IPS DF 6.9 (cell line): Measurements from ENCODE around the gene CSN2.

ENCODE experiments used
- DNase-seq: peaks from one replicate; pipeline ENCODE4 v3.0.0-alpha.2; 2013; ENCODE audit warnings: low read depth, low spot score
- H3K27ac ChIP-seq: one replicate; pipeline ENCODE4 v1.5.1; 2013; ENCODE audit warnings: low read length, control low read depth
- H3K27me3 ChIP-seq: 2 replicates; pipeline ENCODE4 v1.6.1; 2013; ENCODE audit warnings: mild to moderate bottlenecking, low read length; ENCODE audit not compliant: control insufficient read depth, insufficient read depth
- H3K36me3 ChIP-seq: 2 replicates; pipeline ENCODE4 v1.6.1; 2013; ENCODE audit warnings: low read length; ENCODE audit not compliant: control insufficient read depth, insufficient read depth
- H3K4me1 ChIP-seq: 2 replicates; pipeline ENCODE4 v1.6.1; 2013; ENCODE audit warnings: low read length; ENCODE audit not compliant: control insufficient read depth, insufficient read depth
- H3K4me3 ChIP-seq: 2 replicates; pipeline ENCODE4 v1.5.1; 2013; ENCODE audit warnings: mild to moderate bottlenecking, low read length
- H3K9me3 ChIP-seq: 2 replicates; pipeline ENCODE4 v1.6.1; 2013; ENCODE audit warnings: low read length, inconsistent platforms; ENCODE audit not compliant: control insufficient read depth, insufficient read depth
- WGBS: extraction: QIAGEN DNeasy Blood & Tissue Kit; methylation state at CpG from one replicate; pipeline ENCODE4 v1.1.7; 2013; ENCODE audit warnings: mixed read lengths, missing lambda C conversion rate; ENCODE audit not compliant: insufficient read length, insufficient coverage; 5-methylcytosine and 5-hydroxymethylcytosine counted together

The CSN2 gene

DNA sequence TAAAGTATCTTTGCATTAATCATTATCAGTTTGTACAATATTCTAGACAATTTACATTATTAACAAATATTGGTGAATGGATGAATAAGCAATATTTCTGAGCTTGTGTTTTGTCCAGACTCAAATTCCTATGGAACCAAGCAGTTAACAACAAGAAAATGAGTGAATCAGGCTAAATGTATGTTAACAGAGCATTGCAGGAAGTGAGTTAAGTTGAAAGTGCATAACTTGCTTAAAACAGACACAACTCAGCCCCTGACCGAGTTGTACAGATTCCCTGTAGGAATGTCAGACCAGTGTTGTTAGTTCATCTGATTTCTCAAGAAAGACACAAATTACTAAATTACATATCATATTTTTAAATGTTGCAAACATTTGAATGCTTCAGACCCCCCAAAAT, 58.4 kb downstream of the CSN2 start:
- Histone ChIP-seq H3K36me3 (no peaks in the 10 kb centered on the region), H3K9me3 (no peaks in the 10 kb centered on the region), H3K27me3 (no peaks in the 10 kb centered on the region), H3K4me1 (no peaks in the 10 kb centered on the region), H3K27ac (no peak overlapping the region), H3K4me3 (no peak overlapping the region)
- no CpG with 5 or more reads among the region's 1 CpG for WGBS
- no peak for DNase-seq
